IPS DF 6.9 (cell line): ENCODE results near the gene AATF.

Source experiments
- DNase-seq: peaks from one replicate; pipeline ENCODE4 v3.0.0-alpha.2; 2013; ENCODE audit warnings: low read depth, low spot score
- H3K27ac ChIP-seq: one replicate; pipeline ENCODE4 v1.5.1; 2013; ENCODE audit warnings: low read length, control low read depth
- H3K27me3 ChIP-seq: 2 replicates; pipeline ENCODE4 v1.6.1; 2013; ENCODE audit warnings: mild to moderate bottlenecking, low read length; ENCODE audit not compliant: control insufficient read depth, insufficient read depth
- H3K36me3 ChIP-seq: 2 replicates; pipeline ENCODE4 v1.6.1; 2013; ENCODE audit warnings: low read length; ENCODE audit not compliant: control insufficient read depth, insufficient read depth
- H3K4me1 ChIP-seq: 2 replicates; pipeline ENCODE4 v1.6.1; 2013; ENCODE audit warnings: low read length; ENCODE audit not compliant: control insufficient read depth, insufficient read depth
- H3K4me3 ChIP-seq: 2 replicates; pipeline ENCODE4 v1.5.1; 2013; ENCODE audit warnings: mild to moderate bottlenecking, low read length
- H3K9me3 ChIP-seq: 2 replicates; pipeline ENCODE4 v1.6.1; 2013; ENCODE audit warnings: low read length, inconsistent platforms; ENCODE audit not compliant: control insufficient read depth, insufficient read depth
- WGBS: extraction: QIAGEN DNeasy Blood & Tissue Kit; methylation state at CpG from one replicate; pipeline ENCODE4 v1.1.7; 2013; ENCODE audit warnings: mixed read lengths, missing lambda C conversion rate; ENCODE audit not compliant: insufficient read length, insufficient coverage; 5-methylcytosine and 5-hydroxymethylcytosine counted together

The AATF gene

DNA sequence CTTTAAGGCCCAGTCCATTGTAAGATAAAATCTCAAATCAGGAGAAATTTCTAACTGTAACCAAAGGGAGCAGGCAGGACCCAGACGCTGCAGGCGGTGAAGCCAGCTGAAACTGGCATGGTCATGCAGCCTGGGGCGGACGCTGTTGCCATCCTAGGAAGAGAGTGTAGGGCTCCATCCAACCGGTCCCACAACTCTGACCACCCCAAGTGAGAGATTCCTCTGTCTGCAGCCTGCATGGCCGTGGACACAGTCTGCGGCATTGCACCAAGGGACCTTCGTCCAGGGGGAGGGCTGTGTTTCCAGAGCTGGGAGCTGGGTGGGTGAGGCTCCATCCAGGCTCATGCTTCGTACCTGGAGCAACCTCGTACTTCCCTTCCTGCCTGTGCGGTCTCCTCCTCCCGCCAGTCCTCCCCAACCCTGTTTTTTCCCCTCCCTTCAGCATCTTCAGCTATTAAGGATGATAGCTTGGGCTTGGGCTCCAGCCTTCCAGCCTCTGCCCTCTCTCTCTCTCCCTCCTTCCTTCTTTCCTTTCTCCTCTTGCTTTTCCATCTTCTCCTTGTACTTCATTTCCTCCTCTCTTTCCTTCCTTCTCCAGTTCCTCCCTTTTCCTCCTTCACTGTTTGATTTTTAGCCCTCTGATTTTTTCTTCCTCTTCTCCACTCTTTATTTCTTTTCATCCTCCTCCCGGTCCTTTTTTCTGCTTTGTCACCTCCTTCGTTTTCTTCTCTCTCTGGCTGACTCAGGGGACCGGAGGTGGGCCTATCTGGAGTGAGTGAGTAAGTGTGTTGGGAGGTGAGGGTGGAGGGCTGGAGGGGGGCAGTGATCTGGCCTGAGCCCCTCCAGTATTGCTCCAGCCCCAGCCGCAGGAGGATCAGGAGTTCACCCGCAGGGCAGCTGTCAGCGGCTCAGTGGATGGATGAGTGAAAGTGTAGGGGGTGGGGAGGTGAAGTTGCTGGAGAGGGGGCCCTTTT, 28.4 kb upstream of the AATF start:
- Histone ChIP-seq H3K27ac (no peak overlapping the region), H3K27me3 (no peaks in the 10 kb centered on the region), H3K4me3 (no peak overlapping the region), H3K9me3 (no peaks in the 10 kb centered on the region), H3K36me3 (no peaks in the 10 kb centered on the region), H3K4me1 (peaks cover 14% of the 10 kb centered on the region)
- whole genome bisulfite sequencing = no CpG with 5 or more reads among the region's 18 CpGs
- no peak for DNase-seq

GRCh38 chr17:36921095-36921851, 27.5 kb upstream of the AATF start:
- no peaks in the 10 kb centered on the region for H3K36me3 ChIP-seq
- H3K27ac ChIP-seq = no peak overlapping the region
- no peaks in the 10 kb centered on the region for H3K27me3 ChIP-seq
- WGBS = no CpG with 5 or more reads among the region's 7 CpGs
- no peak overlapping the region for H3K4me3 ChIP-seq
- peaks cover 14% of the 10 kb centered on the region for H3K4me1 ChIP-seq
- no peak for DNase-seq
- no peaks in the 10 kb centered on the region for H3K9me3 ChIP-seq

- no peak overlapping the region for H3K4me3 ChIP-seq
- H3K9me3 ChIP-seq = no peaks in the 10 kb centered on the region
- H3K27me3 ChIP-seq = no peaks in the 10 kb centered on the region
- H3K27ac ChIP-seq = no peak overlapping the region
- no peaks in the 10 kb centered on the region for H3K36me3 ChIP-seq
- peaks cover 14% of the 10 kb centered on the region for H3K4me1 ChIP-seq
- DNase-seq = no peak
Observed at GRCh38 chr17:36922175-36922574, 26.6 kb upstream of the AATF start.

GRCh38 chr17:36923814-36924221, 24.9 kb upstream of the AATF start:
- Histone ChIP-seq H3K27ac (no peak overlapping the region), H3K4me1 (peaks cover 13% of the 10 kb centered on the region), H3K4me3 (no peak overlapping the region), H3K9me3 (no peaks in the 10 kb centered on the region), H3K27me3 (peaks cover under 1% of the 10 kb centered on the region), H3K36me3 (no peaks in the 10 kb centered on the region)
- DNase-seq = no peak
- no CpG with 5 or more reads among the region's 5 CpGs for WGBS

GRCh38 chr17:36926226-36926625, 22.5 kb upstream of the AATF start:
- H3K9me3 ChIP-seq = no peaks in the 10 kb centered on the region
- peaks cover 7% of the 10 kb centered on the region for H3K4me1 ChIP-seq
- H3K27ac ChIP-seq = no peak overlapping the region
- no CpG with 5 or more reads among the region's 3 CpGs for WGBS
- H3K27me3 ChIP-seq = peaks cover 25% of the 10 kb centered on the region
- H3K4me3 ChIP-seq = no peak overlapping the region
- DNase-seq = no peak
- H3K36me3 ChIP-seq = no peaks in the 10 kb centered on the region

- Histone ChIP-seq H3K4me1 (peaks cover 4% of the 10 kb centered on the region), H3K4me3 (no peak overlapping the region), H3K27ac (no peak overlapping the region), H3K36me3 (no peaks in the 10 kb centered on the region), H3K27me3 (peaks cover 30% of the 10 kb centered on the region), H3K9me3 (no peaks in the 10 kb centered on the region)
- WGBS = no CpG with 5 or more reads among the region's 2 CpGs
- DNase-seq = no peak
Observed at GRCh38 chr17:36926701-36927100, 22.1 kb upstream of the AATF start.

DNA sequence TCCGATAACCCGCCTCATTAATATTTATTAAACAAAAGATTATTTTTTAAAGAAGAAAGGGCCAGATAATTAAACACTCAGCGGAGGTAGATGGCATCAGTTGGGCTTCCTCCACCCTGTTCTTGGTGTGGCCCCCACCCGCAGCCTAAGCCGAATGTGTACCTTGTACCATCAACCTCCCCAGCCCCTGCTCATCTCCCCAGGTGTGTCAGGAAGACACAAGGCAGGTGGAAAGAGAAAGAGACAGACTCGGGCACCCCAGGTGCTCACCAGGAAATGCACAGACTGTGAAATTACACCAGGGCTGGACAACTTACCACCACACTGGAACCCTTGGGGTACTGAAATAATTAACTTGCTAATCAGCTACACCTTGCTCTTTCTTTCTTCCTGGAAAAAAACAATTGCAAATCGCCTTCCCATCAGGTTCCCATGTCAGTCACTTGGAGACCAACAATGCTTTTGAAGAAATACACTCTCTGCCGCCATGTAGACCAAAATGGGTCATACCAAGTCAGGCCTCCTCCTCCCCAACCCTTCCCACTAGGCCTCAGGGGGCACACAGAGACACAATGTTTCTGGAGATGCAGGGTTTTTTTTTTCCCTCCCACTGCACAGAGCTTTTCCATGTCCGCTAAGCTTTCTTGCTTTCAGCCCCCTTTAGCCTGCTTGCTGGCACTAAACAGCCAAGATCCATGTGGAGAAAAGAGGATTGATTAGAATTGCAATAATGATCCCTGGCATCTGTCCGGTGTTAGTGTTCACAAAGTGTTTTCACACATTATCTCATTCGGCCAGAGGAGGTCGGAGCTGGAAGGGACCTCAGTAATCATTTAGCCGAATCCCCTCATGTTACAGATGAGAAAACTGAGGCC, 20.0 kb upstream of the AATF start:
- no peak for DNase-seq
- H3K27me3 ChIP-seq = peaks cover 49% of the 10 kb centered on the region
- H3K4me1 ChIP-seq = peaks cover 9% of the 10 kb centered on the region
- no peak overlapping the region for H3K27ac ChIP-seq
- H3K36me3 ChIP-seq = no peaks in the 10 kb centered on the region
- no CpG with 5 or more reads among the region's 13 CpGs for WGBS
- no peak overlapping the region for H3K4me3 ChIP-seq
- H3K9me3 ChIP-seq = no peaks in the 10 kb centered on the region

GRCh38 chr17:36929851-36930582, 18.7 kb upstream of the AATF start:
- H3K27me3 ChIP-seq = peaks cover 61% of the 10 kb centered on the region
- no CpG with 5 or more reads among the region's 16 CpGs for WGBS
- H3K4me3 ChIP-seq = no peak overlapping the region
- no peaks in the 10 kb centered on the region for H3K36me3 ChIP-seq
- H3K4me1 ChIP-seq = peaks cover 9% of the 10 kb centered on the region
- no peak for DNase-seq
- H3K9me3 ChIP-seq = no peaks in the 10 kb centered on the region
- H3K27ac ChIP-seq = no peak overlapping the region

- H3K27me3 ChIP-seq = peaks cover 66% of the 10 kb centered on the region
Observed at GRCh38 chr17:36930583-36930900, 18.2 kb upstream of the AATF start.

More at GRCh38 chr17:36930583-36930900, 18.2 kb upstream of the AATF start:
- peaks cover 11% of the 10 kb centered on the region for H3K4me1 ChIP-seq
- H3K4me3 ChIP-seq = no peak overlapping the region
- WGBS = no CpG with 5 or more reads among the region's 1 CpG
- H3K9me3 ChIP-seq = no peaks in the 10 kb centered on the region
- no peak overlapping the region for H3K27ac ChIP-seq
- H3K36me3 ChIP-seq = no peaks in the 10 kb centered on the region
- DNase-seq = no peak
